Stimulated activated CD4-positive, alpha-beta T cell treated with anti-CD3 and anti-CD28 coated beads, Interleukin-15, amount 100 ng/mL, for 24 hours (primary cell): Measurements from ENCODE around the gene GTF3C5.
"Not testable (repeated sequence)": the region's sequence is repeated elsewhere in the genome, so short reads cannot be mapped to it uniquely, and the experiment has no call there.

Experiments used
- DNase-seq: peaks from one replicate; pipeline ENCODE4 v3.0.0-alpha.2; 2020

Gene GTF3C5

DNA sequence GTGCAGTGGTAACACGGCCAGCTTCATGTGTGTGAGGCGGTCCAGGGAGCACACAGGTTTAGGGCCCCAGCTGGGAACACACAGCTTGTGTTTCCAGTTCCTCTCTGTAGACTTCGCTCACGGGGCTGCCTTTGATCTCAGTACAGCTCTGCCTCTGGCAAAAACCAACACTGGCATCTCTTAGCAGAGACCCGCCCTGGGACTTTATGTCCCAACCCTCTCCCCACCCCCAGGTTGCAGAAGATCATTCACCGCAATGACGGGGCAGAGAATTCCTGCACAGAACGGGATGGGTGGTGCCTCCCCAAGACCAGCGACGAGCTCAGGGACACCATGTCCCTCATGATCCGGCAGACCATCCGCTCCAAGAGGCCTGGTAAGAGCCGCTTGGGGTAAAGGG is 25.7 kb downstream of the GTF3C5 start:
- no peak for DNase-seq

GRCh38 chr9:133057006-133057405 is 26.2 kb downstream of the GTF3C5 start:
- DNase-seq = no peak

GRCh38 chr9:133057553-133057952 is 26.8 kb downstream of the GTF3C5 start:
- no peak for DNase-seq

DNA sequence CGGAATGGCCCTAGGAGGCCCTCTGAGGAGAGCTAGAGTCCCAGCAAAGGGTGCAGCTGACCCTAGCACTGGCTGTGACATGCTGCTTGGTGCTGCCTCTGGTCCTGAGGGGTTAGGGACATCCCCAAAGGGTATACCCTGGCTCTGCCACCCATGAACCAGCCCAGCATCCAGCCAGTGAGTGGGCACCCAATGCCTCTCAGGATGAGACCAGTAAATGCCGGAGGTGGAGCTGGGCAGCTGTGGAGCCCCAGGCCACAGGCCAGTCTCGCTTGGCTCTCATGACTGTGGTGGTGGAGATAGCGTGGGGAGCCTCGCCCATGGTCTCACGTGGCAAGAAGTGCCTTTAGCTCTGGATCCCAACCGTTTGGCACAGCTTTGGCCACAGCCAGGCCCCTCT is 27.3 kb downstream of the GTF3C5 start:
- no peak for DNase-seq

DNA sequence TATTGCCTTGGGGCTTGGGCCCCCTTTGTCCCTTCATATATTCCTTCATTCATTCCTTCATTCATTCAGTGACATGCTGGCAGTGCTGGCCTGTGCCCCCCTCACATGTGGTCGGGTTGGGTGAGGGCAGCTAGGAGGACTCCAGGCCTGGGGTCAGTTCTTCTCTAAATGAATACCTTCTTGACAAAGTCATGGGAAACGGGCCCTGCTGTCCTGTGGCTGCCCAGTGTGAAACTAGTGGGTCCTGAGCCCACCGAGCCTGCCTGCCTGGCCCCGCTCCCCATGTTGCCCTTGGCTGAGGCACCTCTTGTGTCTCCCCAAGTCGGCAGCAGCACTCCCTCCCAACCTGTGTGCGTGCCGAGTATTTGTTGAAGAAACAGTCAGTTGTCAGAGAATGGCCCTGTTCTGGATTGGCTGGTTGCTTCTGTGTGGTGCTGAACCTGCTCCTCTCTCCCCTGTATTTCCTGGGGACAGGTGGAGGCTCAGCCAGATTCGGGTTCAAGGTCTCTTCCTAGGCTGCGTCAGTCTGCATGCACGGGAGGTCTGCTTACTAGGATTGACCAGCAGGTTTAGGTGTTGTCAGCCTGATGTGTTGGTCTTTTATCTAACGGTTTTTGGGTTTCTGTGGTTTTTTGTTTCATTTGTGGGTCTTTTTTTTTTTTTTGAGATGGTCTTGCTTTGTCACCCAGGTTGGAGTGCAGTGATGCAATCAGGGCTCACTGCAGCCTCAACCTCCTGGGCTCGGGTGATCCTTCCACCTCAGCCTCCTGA is 27.9 kb downstream of the GTF3C5 start:
- DNase-seq = no peak

DNA sequence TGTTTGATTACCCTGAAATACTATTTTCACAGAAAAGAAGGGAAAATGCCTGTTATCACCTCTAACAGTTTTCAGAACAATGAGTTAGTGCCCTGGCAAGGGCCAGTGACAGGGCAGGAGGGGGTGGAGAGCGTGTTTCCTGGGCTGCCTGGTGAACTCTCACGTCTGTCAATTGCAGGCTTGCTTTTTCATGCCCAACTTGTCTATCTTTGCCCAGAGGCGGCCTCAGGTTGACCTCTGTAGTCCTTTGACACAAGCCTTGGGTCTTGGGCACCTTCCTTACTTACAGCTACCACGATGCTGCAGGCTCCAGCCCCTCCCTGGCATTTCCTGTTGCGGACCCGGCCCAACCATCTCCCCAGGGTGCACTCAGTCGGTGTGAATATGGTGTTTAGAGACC is 28.8 kb downstream of the GTF3C5 start:
- DNase-seq = no peak

GRCh38 chr9:133060417-133060841 is 29.6 kb downstream of the GTF3C5 start:
- DNase-seq = no peak

GRCh38 chr9:133061019-133061763 is 30.4 kb downstream of the GTF3C5 start:
- DNase-seq = not testable (repeated sequence)

GRCh38 chr9:133061764-133062145 is 31.0 kb downstream of the GTF3C5 start, which contains the start of gene CEL:
TSS of gene CEL (plus strand) at chr9:133061981. CDS start at chr9:133062003, 22 bp downstream.
- DNase-seq = not testable (repeated sequence)

- DNase-seq = not testable (repeated sequence)
These were observed 31.8 kb downstream of the GTF3C5 start for GRCh38 chr9:133062569-133062968.

GRCh38 chr9:133063159-133063499 is 32.3 kb downstream of the GTF3C5 start:
- DNase-seq = no peak

- DNase-seq = no peak
These were observed 32.9 kb downstream of the GTF3C5 start for GRCh38 chr9:133063500-133064231.

GRCh38 chr9:133064241-133065069 is 33.7 kb downstream of the GTF3C5 start:
- DNase-seq = no peak

GRCh38 chr9:133065070-133065388 is 34.2 kb downstream of the GTF3C5 start:
- DNase-seq = no peak

DNA sequence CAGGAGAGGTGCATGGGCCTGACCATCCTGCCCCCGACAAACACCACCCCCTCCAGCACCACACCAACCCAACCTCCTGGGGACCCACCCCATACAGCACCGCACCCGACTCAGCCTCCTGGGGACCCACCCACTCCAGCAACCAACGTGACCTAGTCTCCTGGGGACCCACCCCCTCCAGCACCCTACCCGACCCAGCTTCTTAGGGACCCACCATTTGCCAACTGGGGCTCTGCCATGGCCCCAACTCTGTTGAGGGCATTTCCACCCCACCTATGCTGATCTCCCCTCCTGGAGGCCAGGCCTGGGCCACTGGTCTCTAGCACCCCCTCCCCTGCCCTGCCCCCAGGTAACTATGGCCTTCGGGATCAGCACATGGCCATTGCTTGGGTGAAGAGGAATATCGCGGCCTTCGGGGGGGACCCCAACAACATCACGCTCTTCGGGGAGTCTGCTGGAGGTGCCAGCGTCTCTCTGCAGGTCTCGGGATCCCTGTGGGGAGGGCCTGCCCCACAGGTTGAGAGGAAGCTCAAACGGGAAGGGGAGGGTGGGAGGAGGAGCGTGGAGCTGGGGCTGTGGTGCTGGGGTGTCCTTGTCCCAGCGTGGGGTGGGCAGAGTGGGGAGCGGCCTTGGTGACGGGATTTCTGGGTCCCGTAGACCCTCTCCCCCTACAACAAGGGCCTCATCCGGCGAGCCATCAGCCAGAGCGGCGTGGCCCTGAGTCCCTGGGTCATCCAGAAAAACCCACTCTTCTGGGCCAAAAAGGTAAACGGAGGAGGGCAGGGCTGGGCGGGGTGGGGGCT is 35.6 kb downstream of the GTF3C5 start:
- no peak for DNase-seq

- no peak for DNase-seq
These were observed 36.2 kb downstream of the GTF3C5 start for GRCh38 chr9:133067006-133067405.

DNA sequence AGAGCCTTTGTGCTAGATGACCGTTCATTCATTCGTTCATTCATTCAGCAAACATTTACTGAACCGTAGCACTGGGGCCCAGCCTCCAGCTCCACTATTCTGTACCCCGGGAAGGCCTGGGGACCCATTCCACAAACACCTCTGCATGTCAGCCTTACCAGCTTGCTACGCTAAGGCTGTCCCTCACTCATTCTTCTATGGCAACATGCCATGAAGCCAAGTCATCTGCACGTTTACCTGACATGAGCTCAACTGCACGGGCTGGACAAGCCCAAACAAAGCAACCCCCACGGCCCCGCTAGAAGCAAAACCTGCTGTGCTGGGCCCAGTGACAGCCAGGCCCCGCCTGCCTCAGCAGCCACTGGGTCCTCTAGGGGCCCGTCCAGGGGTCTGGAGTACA is 37.0 kb downstream of the GTF3C5 start:
- no peak for DNase-seq

- DNase-seq = not testable (repeated sequence)
These were observed 37.6 kb downstream of the GTF3C5 start for GRCh38 chr9:133068431-133068830.

DNA sequence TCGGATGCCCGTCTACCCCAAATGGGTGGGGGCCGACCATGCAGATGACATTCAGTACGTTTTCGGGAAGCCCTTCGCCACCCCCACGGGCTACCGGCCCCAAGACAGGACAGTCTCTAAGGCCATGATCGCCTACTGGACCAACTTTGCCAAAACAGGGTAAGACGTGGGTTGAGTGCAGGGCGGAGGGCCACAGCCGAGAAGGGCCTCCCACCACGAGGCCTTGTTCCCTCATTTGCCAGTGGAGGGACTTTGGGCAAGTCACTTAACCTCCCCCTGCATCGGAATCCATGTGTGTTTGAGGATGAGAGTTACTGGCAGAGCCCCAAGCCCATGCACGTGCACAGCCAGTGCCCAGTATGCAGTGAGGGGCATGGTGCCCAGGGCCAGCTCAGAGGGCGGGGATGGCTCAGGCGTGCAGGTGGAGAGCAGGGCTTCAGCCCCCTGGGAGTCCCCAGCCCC is 39.7 kb downstream of the GTF3C5 start:
- DNase-seq = not testable (repeated sequence)

DNA sequence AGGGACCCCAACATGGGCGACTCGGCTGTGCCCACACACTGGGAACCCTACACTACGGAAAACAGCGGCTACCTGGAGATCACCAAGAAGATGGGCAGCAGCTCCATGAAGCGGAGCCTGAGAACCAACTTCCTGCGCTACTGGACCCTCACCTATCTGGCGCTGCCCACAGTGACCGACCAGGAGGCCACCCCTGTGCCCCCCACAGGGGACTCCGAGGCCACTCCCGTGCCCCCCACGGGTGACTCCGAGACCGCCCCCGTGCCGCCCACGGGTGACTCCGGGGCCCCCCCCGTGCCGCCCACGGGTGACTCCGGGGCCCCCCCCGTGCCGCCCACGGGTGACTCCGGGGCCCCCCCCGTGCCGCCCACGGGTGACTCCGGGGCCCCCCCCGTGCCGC is 40.2 kb downstream of the GTF3C5 start:
- DNase-seq = not testable (repeated sequence)

GRCh38 chr9:133071484-133072150 is 40.8 kb downstream of the GTF3C5 start:
- no peak for DNase-seq
